ENCODE measurements around the gene TNNC2.

Gene TNNC2

DNA sequence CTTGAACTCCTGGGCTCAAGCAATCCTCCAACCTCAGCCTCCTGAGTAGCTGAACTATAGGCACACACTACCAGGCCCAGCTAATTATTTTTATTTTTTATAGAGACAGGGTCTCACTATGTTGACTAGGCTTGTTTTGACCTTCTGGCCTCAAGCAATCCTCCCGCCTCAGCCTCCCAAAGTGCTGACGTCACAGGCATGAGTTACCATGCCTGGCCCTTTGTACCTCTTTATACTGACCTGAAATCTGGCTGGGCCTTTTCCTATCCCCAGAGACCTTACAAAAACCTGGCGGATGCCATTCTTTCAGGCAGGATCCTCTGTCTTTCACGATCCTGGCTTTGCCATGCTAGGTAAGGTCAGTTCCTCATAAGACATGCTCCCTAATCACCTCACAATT, 47.0 kb downstream of the TNNC2 start:
- DNase-seq (ENCODE audit: low read depth) = no peak

- no peak for DNase-seq (ENCODE audit: low read depth)
Observed at GRCh38 chr20:45779011-45779915, 47.8 kb downstream of the TNNC2 start.

DNA sequence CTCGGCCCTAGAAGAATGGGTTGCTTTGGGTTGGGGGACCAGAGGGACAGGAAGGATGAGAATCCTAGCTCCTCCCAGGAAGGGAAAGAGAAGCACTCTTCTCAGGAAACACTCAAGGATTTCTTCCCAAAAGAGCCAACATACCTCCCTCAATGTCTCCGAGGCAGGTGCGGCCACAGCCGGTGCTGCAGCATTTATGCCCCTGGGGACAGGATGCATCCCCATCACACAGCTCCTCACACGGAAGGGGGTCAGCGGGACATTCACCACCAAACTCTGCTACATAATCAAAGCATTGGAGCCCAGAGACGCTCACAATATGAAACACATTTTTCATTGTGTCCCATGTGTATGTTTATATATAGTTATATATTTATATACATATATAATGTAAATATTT, 50.2 kb downstream of the TNNC2 start:
- no peak for DNase-seq (ENCODE audit: low read depth)

- no peak for DNase-seq (ENCODE audit: low read depth)
Observed at GRCh38 chr20:45775411-45775810, 51.7 kb downstream of the TNNC2 start.

DNA sequence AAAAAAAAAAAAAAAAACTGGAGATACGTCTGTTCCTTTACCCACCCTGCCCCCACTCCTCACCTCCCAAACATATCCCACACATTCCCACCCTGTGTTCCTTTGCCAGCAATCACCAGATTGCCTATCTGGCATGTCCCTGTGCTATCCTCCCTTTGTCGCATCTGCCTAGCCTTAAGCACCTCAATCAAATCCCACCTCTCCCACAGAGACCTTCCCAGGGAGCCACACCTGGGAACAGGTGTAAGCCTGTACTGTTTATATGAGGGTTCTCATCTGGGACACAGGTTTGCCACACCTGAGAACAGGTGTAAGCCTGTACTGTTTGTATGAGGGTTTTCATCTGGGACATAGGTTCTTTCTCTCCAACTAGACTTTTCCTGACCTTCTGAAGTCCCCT, 52.2 kb downstream of the TNNC2 start:
- no peak for DNase-seq (ENCODE audit: low read depth)
